ENCODE results near the gene SLC37A1.

The SLC37A1 gene

GRCh38 chr21:42599962-42600361 is 86.3 kb downstream of the SLC37A1 start:
- no peak overlapping the region for H3K4me2 ChIP-seq (ENCODE audit: low read depth, low read length, poor library complexity, severe bottlenecking)
- no peak overlapping the region for H3K9ac ChIP-seq (ENCODE audit: low read depth, low read length, poor library complexity, severe bottlenecking)
- H2AFZ ChIP-seq (ENCODE audit: low read length): no peak overlapping the region
- no peaks in the 10 kb centered on the region for H3K79me2 ChIP-seq (ENCODE audit: insufficient read depth, low read length)
- no peaks in the 10 kb centered on the region for H4K20me1 ChIP-seq (ENCODE audit: insufficient read depth, low read length, poor library complexity, severe bottlenecking)
- no peaks in the 10 kb centered on the region for H3F3A ChIP-seq (ENCODE audit: low read depth)
- H3K36me3 ChIP-seq (ENCODE audit: insufficient read depth, low read length): no peaks in the 10 kb centered on the region
- H3K4me1 ChIP-seq (ENCODE audit: insufficient read depth, low read length, poor library complexity, severe bottlenecking): no peaks in the 10 kb centered on the region
- no peaks in the 10 kb centered on the region for H3K27me3 ChIP-seq (ENCODE audit: insufficient read depth, low read length, poor library complexity, severe bottlenecking)
- no peaks in the 10 kb centered on the region for H3K9me2 ChIP-seq (replicated peaks; ENCODE audit: low read depth, low read length)
- no peak overlapping the region for H3K4me3 ChIP-seq (ENCODE audit: low read length, poor library complexity, severe bottlenecking)
- H3K9me3 ChIP-seq (ENCODE audit: insufficient read depth, low read depth, low read length): no peaks in the 10 kb centered on the region
- no peak for TF ChIP-seq EZH2phosphoT487 (IDR thresholded peaks at IDR 0.05; ENCODE audit: borderline replicate concordance)
- TF ChIP-seq, protein P1, sequence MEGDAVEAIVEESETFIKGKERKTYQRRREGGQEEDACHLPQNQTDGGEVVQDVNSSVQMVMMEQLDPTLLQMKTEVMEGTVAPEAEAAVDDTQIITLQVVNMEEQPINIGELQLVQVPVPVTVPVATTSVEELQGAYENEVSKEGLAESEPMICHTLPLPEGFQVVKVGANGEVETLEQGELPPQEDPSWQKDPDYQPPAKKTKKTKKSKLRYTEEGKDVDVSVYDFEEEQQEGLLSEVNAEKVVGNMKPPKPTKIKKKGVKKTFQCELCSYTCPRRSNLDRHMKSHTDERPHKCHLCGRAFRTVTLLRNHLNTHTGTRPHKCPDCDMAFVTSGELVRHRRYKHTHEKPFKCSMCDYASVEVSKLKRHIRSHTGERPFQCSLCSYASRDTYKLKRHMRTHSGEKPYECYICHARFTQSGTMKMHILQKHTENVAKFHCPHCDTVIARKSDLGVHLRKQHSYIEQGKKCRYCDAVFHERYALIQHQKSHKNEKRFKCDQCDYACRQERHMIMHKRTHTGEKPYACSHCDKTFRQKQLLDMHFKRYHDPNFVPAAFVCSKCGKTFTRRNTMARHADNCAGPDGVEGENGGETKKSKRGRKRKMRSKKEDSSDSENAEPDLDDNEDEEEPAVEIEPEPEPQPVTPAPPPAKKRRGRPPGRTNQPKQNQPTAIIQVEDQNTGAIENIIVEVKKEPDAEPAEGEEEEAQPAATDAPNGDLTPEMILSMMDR (conservative IDR thresholded peaks at IDR 0.05; ENCODE audit: low read length): no peak

DNA sequence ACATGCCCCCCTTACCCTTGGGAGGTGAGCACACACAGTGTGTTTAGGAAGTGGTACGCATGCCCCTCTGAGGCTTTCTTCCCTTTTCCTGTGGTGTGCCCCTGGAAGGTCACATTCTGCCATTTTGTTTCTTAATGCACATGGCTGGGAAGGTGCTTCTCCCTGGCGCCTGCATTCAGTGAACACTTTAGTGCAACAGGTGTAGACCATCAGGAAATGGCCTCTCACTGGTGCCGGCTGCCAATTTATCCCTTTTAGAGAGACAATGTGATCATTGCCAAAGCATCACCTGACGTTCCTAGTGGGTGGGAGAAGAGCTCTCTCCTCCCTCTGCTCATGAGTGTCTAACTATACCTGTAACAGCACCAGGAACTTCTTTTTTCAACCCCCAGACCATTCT is 88.0 kb downstream of the SLC37A1 start:
- Histone ChIP-seq H3K9ac (ENCODE audit: low read depth, low read length, poor library complexity, severe bottlenecking) (no peak overlapping the region), H3K36me3 (ENCODE audit: insufficient read depth, low read length) (no peaks in the 10 kb centered on the region)

GRCh38 chr21:42607102-42607501 is 93.5 kb downstream of the SLC37A1 start:
- Histone ChIP-seq H3K9me3 (ENCODE audit: insufficient read depth, low read depth, low read length) (peaks cover 6% of the 10 kb centered on the region; the same call in 1 of the 2 replicates), H3K4me2 (ENCODE audit: low read depth, low read length, poor library complexity, severe bottlenecking) (no peak overlapping the region), H3K9ac (ENCODE audit: low read depth, low read length, poor library complexity, severe bottlenecking) (no peak overlapping the region), H2AFZ (ENCODE audit: low read length) (no peak overlapping the region), H3K36me3 (ENCODE audit: insufficient read depth, low read length) (no peaks in the 10 kb centered on the region), H3K4me3 (ENCODE audit: low read length, poor library complexity, severe bottlenecking) (no peak overlapping the region), H4K20me1 (ENCODE audit: insufficient read depth, low read length, poor library complexity, severe bottlenecking) (no peaks in the 10 kb centered on the region), H3K4me1 (ENCODE audit: insufficient read depth, low read length, poor library complexity, severe bottlenecking) (no peaks in the 10 kb centered on the region), H3K9me2 (replicated peaks; ENCODE audit: low read depth, low read length) (no peaks in the 10 kb centered on the region), H3K79me2 (ENCODE audit: insufficient read depth, low read length) (no peaks in the 10 kb centered on the region), H3K27me3 (ENCODE audit: insufficient read depth, low read length, poor library complexity, severe bottlenecking) (no peaks in the 10 kb centered on the region), H3F3A (ENCODE audit: low read depth) (no peaks in the 10 kb centered on the region)
- TF ChIP-seq, protein P1 (conservative IDR thresholded peaks at IDR 0.05; ENCODE audit: low read length): no peak
- TF ChIP-seq EZH2phosphoT487 (IDR thresholded peaks at IDR 0.05; ENCODE audit: borderline replicate concordance): no peak

More for the DNA sequence above, 88.0 kb downstream of the SLC37A1 start:
- no peaks in the 10 kb centered on the region for H3K79me2 ChIP-seq (ENCODE audit: insufficient read depth, low read length)
- H3K9me3 ChIP-seq (ENCODE audit: insufficient read depth, low read depth, low read length): peaks cover 3% of the 10 kb centered on the region; the same call in 1 of the 2 replicates
- no peaks in the 10 kb centered on the region for H3K4me1 ChIP-seq (ENCODE audit: insufficient read depth, low read length, poor library complexity, severe bottlenecking)
- no peaks in the 10 kb centered on the region for H3K27me3 ChIP-seq (ENCODE audit: insufficient read depth, low read length, poor library complexity, severe bottlenecking)
- H3K9me2 ChIP-seq (replicated peaks; ENCODE audit: low read depth, low read length): no peaks in the 10 kb centered on the region
- H2AFZ ChIP-seq (ENCODE audit: low read length): no peak overlapping the region
- no peaks in the 10 kb centered on the region for H3F3A ChIP-seq (ENCODE audit: low read depth)
- H3K4me3 ChIP-seq (ENCODE audit: low read length, poor library complexity, severe bottlenecking): no peak overlapping the region
- TF ChIP-seq EZH2phosphoT487 (IDR thresholded peaks at IDR 0.05; ENCODE audit: borderline replicate concordance): no peak
- TF ChIP-seq, protein P1 (conservative IDR thresholded peaks at IDR 0.05; ENCODE audit: low read length): no peak
- no peak overlapping the region for H3K4me2 ChIP-seq (ENCODE audit: low read depth, low read length, poor library complexity, severe bottlenecking)
- H4K20me1 ChIP-seq (ENCODE audit: insufficient read depth, low read length, poor library complexity, severe bottlenecking): no peaks in the 10 kb centered on the region

Measured in Loucy (cell line).